ENCODE measurements around the gene LRBA.

GRCh38 chr4:150906987-150907633, 108.0 kb downstream of the LRBA start:
- TF ChIP-seq POLR2AphosphoS5 (IDR thresholded peaks at IDR 0.05): no peak
- no peak for TF ChIP-seq CTCF (IDR thresholded peaks at IDR 0.05)
- no peak for TF ChIP-seq POLR2A (IDR thresholded peaks at IDR 0.05)

All from breast epithelium (tissue), 3 donors.